ENCODE results near the gene FNDC11. TPM values are rescaled to one million over a fixed set of nuclear protein-coding genes. Genes with fewer than 3 reads are reported as not detected.
A peak's percentile ranks its signal among the peaks of the same experiment; 100 is the strongest.
"Not testable (repeated sequence)": the region's sequence is repeated elsewhere in the genome, so short reads cannot be mapped to it uniquely, and the experiment has no call there.

The FNDC11 gene
- polyA plus RNA-seq, 4 donors: 0.99 to 2.1 (median 1.6) TPM

DNA sequence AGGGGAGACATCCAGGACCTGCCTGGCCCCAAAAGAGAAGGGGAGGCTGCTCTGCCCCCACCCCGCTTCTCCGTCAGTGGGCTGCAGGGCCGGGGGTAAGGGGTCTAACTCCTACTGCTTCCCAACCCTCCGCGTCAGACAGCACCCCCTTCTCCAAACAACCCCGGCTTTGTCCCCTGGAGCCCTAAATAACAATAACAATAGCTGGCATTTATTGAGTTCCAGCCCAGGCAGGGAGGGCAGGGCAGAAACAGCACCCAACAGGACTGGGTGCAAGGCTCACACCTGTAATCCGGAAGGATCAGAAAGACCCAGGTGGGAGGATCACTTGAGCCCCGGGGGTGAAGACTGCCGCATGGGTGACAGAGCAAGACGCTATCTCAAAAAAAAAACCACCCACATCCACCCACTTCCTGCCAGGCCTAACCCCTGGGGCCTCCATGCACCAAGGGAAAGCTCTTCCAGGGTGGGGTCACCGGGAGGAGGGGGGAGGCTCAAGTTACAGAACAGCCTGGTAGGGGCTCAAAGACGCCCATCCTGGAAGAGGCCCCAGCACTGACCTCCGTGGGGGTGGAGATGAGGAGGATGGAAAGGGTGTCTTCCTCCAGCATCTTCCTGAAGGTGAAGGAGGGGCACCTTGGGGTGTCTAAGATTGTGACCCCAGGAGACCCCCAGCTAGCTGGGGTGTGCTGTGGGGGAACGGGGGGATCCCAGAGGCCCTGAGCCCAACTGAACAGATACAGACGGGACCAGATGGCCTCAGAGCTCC, 1.3 kb upstream of the FNDC11 start:
- DNase-seq (ENCODE audit: low read depth in 4 of 4, low spot score in 2 of 4): no peak

DNA sequence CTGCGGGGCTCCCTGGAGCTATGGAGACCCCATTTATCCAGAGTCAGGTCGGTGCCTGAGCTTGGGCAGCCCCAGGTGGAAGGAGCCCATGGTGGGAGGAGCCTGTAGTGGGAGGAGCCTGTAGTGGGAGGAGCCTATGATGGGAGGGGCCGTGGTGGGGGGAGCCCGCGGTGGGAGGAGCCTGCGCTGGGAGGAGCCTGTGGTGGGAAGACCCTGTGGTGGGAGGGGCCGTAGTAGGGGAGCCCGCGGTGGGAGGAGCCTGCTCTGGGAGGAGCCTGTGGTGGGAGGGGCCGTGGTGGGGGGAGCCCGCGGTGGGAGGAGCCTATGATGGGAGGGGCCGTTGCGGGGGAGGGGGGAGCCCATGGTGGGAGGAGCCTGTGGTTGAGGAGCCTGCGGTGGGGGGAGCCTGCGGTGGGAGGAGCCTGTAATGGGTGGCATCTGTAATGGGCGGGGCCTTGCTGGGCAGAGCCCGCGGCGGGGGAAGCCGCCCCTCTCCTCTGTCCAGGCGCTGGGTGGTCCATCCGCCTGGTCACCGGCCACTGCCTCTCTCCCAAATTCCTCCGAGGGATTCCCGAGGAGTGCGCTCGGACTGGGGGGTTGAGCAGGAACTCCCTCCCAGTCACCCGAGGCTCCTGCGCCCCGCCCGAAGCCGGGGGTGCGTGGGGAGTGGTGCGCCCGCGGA, 567 bp upstream of the FNDC11 start:
- peak in 2 of 4 donors; percentile 33 to 48 for DNase-seq (ENCODE audit: low read depth in 4 of 4, low spot score in 2 of 4)

- DNase-seq (ENCODE audit: low read depth in 4 of 4, low spot score in 2 of 4): no peak
Measured at GRCh38 chr20:63554361-63555278, 661 bp downstream of the FNDC11 start.

DNA sequence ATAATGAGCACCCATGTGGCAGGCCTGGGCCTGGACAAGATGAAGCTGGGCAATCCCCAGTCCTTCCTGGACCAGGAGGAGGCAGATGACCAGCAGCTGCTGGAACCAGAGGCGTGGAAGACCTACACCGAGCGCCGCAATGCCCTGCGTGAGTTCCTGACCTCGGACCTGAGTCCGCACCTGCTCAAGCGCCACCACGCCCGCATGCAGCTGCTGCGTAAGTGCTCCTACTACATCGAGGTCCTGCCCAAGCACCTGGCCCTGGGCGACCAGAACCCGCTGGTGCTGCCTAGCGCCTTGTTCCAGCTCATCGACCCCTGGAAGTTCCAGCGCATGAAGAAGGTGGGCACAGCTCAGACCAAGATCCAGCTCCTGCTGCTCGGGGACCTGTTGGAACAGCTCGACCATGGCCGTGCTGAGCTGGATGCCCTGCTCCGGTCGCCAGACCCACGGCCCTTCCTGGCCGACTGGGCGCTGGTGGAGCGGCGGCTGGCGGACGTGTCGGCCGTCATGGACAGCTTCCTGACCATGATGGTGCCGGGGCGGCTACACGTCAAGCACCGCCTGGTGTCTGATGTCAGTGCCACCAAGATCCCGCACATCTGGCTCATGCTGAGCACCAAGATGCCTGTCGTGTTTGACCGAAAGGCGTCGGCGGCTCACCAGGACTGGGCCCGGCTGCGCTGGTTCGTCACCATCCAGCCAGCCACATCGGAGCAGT, 1.9 kb downstream of the FNDC11 start:
- DNase-seq (ENCODE audit: low read depth in 4 of 4, low spot score in 2 of 4): no peak

DNA sequence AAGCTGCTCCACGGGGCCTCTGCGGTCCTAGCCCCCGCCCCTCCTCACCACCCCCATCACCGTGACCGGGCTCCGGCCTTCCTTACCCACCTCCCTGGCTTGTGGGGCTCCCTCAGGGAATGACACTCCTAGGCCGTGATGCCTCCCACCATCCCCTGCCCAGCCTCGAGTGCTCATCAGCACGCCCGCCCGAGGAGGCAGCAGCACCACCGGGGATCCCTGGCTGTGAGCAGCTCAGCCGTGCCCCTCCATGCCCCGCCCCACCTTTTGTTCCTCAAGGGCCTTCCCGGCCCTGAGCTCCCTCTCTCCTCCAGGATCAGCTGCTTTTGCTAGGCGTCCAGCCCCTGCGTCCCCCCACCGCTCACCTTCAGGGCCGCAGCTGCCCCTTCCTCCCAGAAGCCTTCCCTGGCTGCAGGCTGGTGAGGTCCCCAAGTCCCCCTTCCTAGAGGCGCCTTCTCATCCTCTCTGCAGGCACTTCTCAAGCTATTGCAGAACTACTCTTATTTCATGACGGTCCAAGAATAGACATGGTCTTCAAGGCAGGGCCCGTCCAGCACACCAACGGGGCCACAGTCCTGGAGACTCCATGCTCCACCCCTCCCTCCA, 3.0 kb downstream of the FNDC11 start:
- no peak for DNase-seq (ENCODE audit: low read depth in 4 of 4, low spot score in 2 of 4)

- no peak for DNase-seq (ENCODE audit: low read depth in 4 of 4, low spot score in 2 of 4)
Measured at GRCh38 chr20:63557481-63557891, 3.5 kb downstream of the FNDC11 start.

GRCh38 chr20:63558804-63559484, 5.0 kb downstream of the FNDC11 start:
- no peak for DNase-seq (ENCODE audit: low read depth in 4 of 4, low spot score in 2 of 4)

GRCh38 chr20:63559485-63560332, 5.8 kb downstream of the FNDC11 start:
- DNase-seq (ENCODE audit: low read depth in 4 of 4, low spot score in 2 of 4): not testable (repeated sequence)

DNA sequence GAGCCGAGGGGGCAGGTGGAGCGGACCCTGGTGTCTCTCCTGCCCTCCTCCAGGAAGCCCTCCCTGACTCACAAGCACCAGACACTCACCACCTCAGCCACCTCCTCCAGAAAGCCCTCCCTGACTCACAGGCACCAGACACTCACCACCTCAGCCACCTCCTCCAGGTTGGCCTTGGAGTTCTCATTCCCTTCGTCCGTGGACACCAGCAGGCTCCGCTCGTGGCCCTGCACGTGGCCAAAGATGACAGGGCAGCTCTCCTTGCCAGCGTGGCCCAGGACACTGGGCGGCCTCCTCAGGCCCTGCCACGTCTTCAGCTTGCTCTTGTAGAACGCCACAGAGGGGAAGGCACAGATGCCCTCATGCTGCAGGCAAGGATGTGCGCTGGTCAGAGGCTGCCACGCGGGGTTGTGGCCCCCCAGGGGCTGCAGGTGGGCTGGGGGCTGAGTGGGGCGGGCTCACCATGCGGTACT, 6.4 kb downstream of the FNDC11 start:
- DNase-seq (ENCODE audit: low read depth in 4 of 4, low spot score in 2 of 4): no peak

GRCh38 chr20:63560856-63561609, 7.1 kb downstream of the FNDC11 start:
- DNase-seq (ENCODE audit: low read depth in 4 of 4, low spot score in 2 of 4): no peak

DNA sequence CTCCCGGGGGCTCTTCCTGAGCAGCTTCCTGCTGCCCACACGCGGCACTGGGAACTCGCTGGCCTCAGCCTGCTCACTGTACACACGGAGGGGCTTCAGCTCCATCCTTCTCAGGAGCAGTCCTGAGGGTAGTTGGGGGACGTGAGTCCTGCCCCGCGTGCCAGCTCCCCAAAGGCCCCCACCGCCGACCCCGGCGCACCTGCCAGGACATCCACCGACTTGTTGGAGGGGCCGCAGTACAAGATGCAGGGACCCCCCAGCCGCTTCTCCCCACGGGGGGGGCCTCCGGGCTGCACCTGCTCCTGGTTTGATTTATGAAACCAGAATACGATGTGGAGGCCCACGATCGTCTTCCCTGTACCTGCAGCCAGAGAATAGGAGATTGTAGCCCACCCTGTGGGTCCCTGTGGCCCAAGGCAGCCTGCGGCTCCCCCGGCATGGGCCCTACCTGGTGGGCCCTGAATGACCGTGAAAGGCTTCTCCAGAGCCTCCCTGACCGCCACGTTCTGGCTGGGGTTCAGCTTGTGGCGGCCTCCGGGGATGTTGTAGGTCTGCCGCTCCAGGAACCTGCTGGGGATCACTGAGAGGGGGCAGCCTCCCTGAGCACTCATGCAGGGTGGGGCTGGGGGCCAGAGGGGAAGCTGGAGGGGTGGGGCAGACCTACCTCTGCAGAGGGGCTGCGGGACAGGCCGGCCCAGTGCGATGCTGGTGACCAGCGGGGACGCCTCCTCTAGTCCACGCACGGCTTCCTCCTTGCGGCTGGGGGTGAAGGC, 7.9 kb downstream of the FNDC11 start:
- no peak for DNase-seq (ENCODE audit: low read depth in 4 of 4, low spot score in 2 of 4)

DNA sequence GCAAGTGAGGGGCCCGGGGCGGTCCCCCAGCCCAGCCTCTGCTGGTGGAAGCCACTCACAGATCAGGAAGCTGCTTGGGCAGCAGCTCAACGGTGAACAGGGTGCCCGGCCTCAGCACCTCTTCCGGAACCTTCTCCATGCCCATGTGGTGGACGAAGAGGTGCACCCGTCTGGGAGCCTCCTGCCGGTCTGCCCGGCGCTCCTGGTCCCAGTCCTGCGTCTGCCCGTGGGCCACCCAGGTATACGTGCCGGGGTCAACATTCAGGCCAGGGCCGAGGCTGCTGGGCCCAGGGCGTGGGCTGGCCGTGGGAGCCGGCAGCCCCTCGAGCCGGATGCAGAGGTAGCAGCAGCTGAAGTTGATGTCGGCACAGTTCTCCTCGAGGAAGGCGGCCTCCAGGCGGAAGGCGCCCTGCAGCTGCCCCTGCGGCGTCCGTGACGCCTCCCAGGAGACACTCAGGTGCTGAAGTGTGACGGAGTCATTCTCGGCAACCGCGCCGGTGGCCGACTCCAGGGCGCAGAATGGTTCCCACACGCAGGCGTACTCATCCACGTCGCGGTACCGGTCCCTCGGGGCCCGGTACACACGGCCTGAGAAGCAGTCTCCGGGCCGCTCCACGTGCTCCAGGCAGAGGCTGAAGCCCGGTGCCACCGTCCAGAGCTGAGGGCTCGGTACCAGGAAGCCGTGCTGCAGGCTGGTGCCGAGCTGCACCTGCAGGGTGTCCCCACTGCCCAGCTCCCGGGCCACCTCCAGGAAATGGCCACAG, 8.7 kb downstream of the FNDC11 start:
- no peak for DNase-seq (ENCODE audit: low read depth in 4 of 4, low spot score in 2 of 4)

DNA sequence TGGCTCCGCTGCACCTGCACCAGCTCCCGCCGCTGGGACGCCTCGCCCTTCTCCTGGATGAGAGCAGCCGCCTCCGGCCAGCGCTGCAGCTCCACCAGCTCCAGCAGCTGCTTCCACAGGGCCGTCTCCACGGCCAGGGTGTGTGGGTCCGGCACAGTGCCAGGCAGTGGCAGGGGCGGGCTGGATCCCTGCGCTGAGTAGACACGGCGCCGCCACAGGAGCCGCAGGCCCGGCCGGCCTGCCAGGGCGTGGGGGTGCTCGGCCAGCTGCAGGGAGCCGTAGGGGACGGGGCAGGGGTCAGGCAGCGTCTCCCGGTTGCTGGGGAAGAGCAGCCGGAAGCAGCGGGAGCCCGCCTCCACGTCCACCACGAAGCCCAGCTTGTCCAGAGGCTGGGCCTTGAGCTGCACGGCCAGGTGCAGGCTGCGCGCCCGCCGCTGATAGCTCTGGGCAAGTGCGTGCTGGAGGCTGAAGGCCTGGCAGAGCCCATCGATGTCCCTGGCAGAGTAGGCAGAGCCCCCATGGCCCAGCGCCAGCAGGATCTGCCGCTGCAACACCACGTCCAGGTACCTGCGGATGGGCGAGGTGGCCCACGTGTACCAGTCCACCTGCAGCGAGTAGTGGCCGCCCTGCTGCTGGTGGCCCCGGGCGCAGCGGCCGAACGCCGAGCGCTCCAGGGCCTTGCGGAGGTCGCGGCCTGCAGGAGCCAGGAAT, 9.4 kb downstream of the FNDC11 start:
- no peak for DNase-seq (ENCODE audit: low read depth in 4 of 4, low spot score in 2 of 4)

DNA sequence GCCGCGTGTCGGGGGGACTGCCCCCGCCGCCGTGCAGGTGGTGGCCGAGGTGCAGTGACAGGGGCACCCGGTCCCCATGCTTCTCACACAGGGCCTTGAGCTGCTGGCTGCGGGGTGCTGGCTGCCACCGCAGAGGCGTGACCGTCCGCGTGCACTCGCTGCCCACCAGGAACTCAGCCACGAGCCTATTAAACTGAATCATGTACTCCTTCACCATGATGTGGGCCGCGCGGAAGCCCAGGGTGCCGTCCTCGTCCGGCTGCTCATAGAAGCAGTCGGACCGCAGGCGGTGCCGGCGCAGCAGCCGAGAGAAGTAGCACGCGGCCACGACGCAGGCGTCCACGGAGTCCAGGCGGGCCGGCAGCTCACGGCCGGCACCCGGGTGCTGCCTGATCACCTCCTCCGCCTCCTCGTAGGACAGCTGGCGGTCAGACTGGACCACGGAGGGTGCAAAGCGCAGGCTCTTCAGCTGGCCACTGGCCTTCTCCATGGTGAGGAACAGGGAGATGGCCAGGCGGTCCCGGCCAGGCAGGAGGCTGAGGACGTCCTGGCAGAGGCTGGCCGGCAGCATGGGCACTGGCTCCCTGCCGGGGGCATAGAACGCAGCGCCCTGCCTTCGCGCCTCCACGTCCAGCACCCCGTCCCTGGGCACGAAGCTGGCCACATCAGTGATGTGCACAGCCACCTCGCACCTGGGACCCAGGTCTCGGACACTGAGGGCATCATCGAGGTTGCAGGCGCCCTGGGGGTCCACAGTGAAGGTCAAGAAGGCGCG, 10.3 kb downstream of the FNDC11 start:
- DNase-seq (ENCODE audit: low read depth in 4 of 4, low spot score in 2 of 4): no peak

All from left renal cortex interstitium (tissue), 4 donors.